HG02623 (cell line): ENCODE measurements around the gene EXOC6B.

Experiments
- ATAC-seq: cut with Tn5 transposase; IDR thresholded peaks from one replicate; pipeline ENCODE4 v1.9.1; 2021; ENCODE audit warnings: moderate library complexity; ENCODE audit not compliant: unreplicated experiment

Gene EXOC6B

GRCh38 chr2:72825257-72826155 is at the start of gene EXOC6B:
Gene EXOC6B (minus strand): TSS chr2:72826033.
- ATAC-seq = peak; percentile 95

GRCh38 chr2:72871880-72872279 is 46.0 kb upstream of the EXOC6B start:
- ATAC-seq = no peak

GRCh38 chr2:72871060-72871459 is 45.2 kb upstream of the EXOC6B start:
- no peak for ATAC-seq

GRCh38 chr2:72864500-72864899 is 38.7 kb upstream of the EXOC6B start:
- no peak for ATAC-seq

GRCh38 chr2:72863046-72863445 is 37.2 kb upstream of the EXOC6B start:
- no peak for ATAC-seq

- ATAC-seq = peak; percentile 93
Observed at GRCh38 chr2:72862239-72862988, 36.6 kb upstream of the EXOC6B start.

GRCh38 chr2:72859831-72860262 is 34.0 kb upstream of the EXOC6B start:
- no peak for ATAC-seq

- no peak for ATAC-seq
Observed at GRCh38 chr2:72851333-72851732, 25.5 kb upstream of the EXOC6B start.

- ATAC-seq = no peak
Observed at GRCh38 chr2:72849138-72849462, 23.3 kb upstream of the EXOC6B start.

- ATAC-seq = no peak
Observed at GRCh38 chr2:72848436-72849137, 22.8 kb upstream of the EXOC6B start.

- ATAC-seq = no peak
Observed at GRCh38 chr2:72847534-72848315, 21.9 kb upstream of the EXOC6B start.

GRCh38 chr2:72846171-72847095 is 20.6 kb upstream of the EXOC6B start:
- ATAC-seq = peak; percentile 91

- ATAC-seq = no peak
Observed at GRCh38 chr2:72843301-72843700, 17.5 kb upstream of the EXOC6B start.

GRCh38 chr2:72841462-72842125 is 15.8 kb upstream of the EXOC6B start:
- no peak for ATAC-seq

- no peak for ATAC-seq
Observed at GRCh38 chr2:72840066-72840465, 14.2 kb upstream of the EXOC6B start.

- no peak for ATAC-seq
Observed at GRCh38 chr2:72837171-72837570, 11.3 kb upstream of the EXOC6B start.

- no peak for ATAC-seq
Observed at GRCh38 chr2:72835403-72835802, 9.6 kb upstream of the EXOC6B start.

GRCh38 chr2:72834596-72834995 is 8.8 kb upstream of the EXOC6B start:
- no peak for ATAC-seq

- no peak for ATAC-seq
Observed at GRCh38 chr2:72833084-72833714, 7.4 kb upstream of the EXOC6B start.
